NCI-H526 treated with DMSO at 0.1 percent for 48 hours (cell line): ENCODE results near the gene CAPS.

ENCODE experiments used
- DNase-seq: peaks from one replicate; lab custom pipeline; 2025; lab: John Stamatoyannopoulos, UW

CAPS gene

GRCh38 chr19:5910638-5910907 lies 3.5 kb upstream of the CAPS start:
- DNase-seq = no peak

GRCh38 chr19:5911366-5911765 lies 2.7 kb upstream of the CAPS start:
- no peak for DNase-seq

- no peak for DNase-seq
Measured at GRCh38 chr19:5914358-5914774, 312 bp downstream of the CAPS start.

- DNase-seq = no peak
Measured at GRCh38 chr19:5914946-5915781, 1.1 kb downstream of the CAPS start.

GRCh38 chr19:5915782-5916165 lies 1.7 kb downstream of the CAPS start:
- DNase-seq = no peak

GRCh38 chr19:5916181-5916708 lies 2.2 kb downstream of the CAPS start:
- DNase-seq = no peak

- no peak for DNase-seq
Measured at GRCh38 chr19:5917431-5918107, 3.5 kb downstream of the CAPS start.

- DNase-seq = no peak
Measured at GRCh38 chr19:5918463-5919079, 4.5 kb downstream of the CAPS start.

- no peak for DNase-seq
Measured at GRCh38 chr19:5921516-5922160, 7.6 kb downstream of the CAPS start.

GRCh38 chr19:5922161-5922545 lies 8.1 kb downstream of the CAPS start:
- no peak for DNase-seq

GRCh38 chr19:5923356-5923755 lies 9.3 kb downstream of the CAPS start:
- no peak for DNase-seq

GRCh38 chr19:5925830-5926427 lies 11.9 kb downstream of the CAPS start:
- DNase-seq = no peak

GRCh38 chr19:5926641-5927440 lies 12.8 kb downstream of the CAPS start:
- no peak for DNase-seq

GRCh38 chr19:5927441-5927821 lies 13.4 kb downstream of the CAPS start:
- no peak for DNase-seq

- DNase-seq = no peak
Measured at GRCh38 chr19:5929179-5929578, 15.1 kb downstream of the CAPS start.

- DNase-seq = no peak
Measured at GRCh38 chr19:5929625-5930024, 15.6 kb downstream of the CAPS start.

GRCh38 chr19:5931251-5931650 lies 17.2 kb downstream of the CAPS start:
- DNase-seq = no peak

- DNase-seq = no peak
Measured at GRCh38 chr19:5932146-5932545, 18.1 kb downstream of the CAPS start.

- no peak for DNase-seq
Measured at GRCh38 chr19:5932609-5933262, 18.7 kb downstream of the CAPS start.

GRCh38 chr19:5933391-5934068 lies 19.5 kb downstream of the CAPS start:
- no peak for DNase-seq
